Measurements from ENCODE around the gene C13orf46. TPM values are rescaled to one million over a fixed set of nuclear protein-coding genes. Genes with fewer than 3 reads are reported as not detected.

C13orf46 gene
- total RNA-seq, 2 donors from 2014 or later: 28.8 to 38.6 TPM

GRCh38 chr13:114001331-114002008 lies 27.6 kb upstream of the C13orf46 start:
- ATAC-seq: no peak
- no peak overlapping the region for H3K4me3 ChIP-seq
- H3K9me3 ChIP-seq: no peaks in the 10 kb centered on the region
- 86 to 95% methylated on average over 21 to 44 of the region's 46 CpGs for WGBS, 2 donors
- no peak for TF ChIP-seq CTCF (IDR thresholded peaks at IDR 0.05)
- TF ChIP-seq POLR2A (IDR thresholded peaks at IDR 0.05): no peak
- no peaks in the 10 kb centered on the region for H3K36me3 ChIP-seq (replicated peaks in 1 of 2; ENCODE audit: insufficient read depth in 1 of 2, low read depth in 2 of 2)
- no peak overlapping the region for H3K27ac ChIP-seq
- H3K4me1 ChIP-seq: no peaks in the 10 kb centered on the region
- no peaks in the 10 kb centered on the region for H3K27me3 ChIP-seq
- intact Hi-C loops (cut with DNase I): no loop called here
- DNase-seq: peak in 1 of 4 donors; percentile 7

GRCh38 chr13:114000151-114001040 lies 26.5 kb upstream of the C13orf46 start:
- DNase-seq (no peak), ATAC-seq (no peak)
- TF ChIP-seq POLR2A (IDR thresholded peaks at IDR 0.05) (no peak), CTCF (IDR thresholded peaks at IDR 0.05) (no peak)
- 93 to 98% methylated on average over 21 to 26 of the region's 26 CpGs for WGBS, 2 donors
- H3K4me3 ChIP-seq: no peak overlapping the region
- no peaks in the 10 kb centered on the region for H3K36me3 ChIP-seq (replicated peaks in 1 of 2; ENCODE audit: insufficient read depth in 1 of 2, low read depth in 2 of 2)
- no peaks in the 10 kb centered on the region for H3K4me1 ChIP-seq
- intact Hi-C loops (cut with DNase I): no loop called here
- no peaks in the 10 kb centered on the region for H3K27me3 ChIP-seq
- H3K27ac ChIP-seq: no peak overlapping the region
- H3K9me3 ChIP-seq: no peaks in the 10 kb centered on the region

- no peaks in the 10 kb centered on the region for H3K4me1 ChIP-seq
- H3K27me3 ChIP-seq: no peaks in the 10 kb centered on the region
- H3K4me3 ChIP-seq: no peak overlapping the region
- no peaks in the 10 kb centered on the region for H3K36me3 ChIP-seq (replicated peaks in 1 of 2; ENCODE audit: insufficient read depth in 1 of 2, low read depth in 2 of 2)
- WGBS, 2 donors: 64 to 90% methylated on average over 7 of the region's 10 CpGs
- TF ChIP-seq POLR2A (IDR thresholded peaks at IDR 0.05) (no peak), CTCF (IDR thresholded peaks at IDR 0.05) (no peak)
- DNase-seq: no peak
- H3K27ac ChIP-seq: no peak overlapping the region
- intact Hi-C loops (cut with DNase I): no loop called here
- no peak for ATAC-seq
- H3K9me3 ChIP-seq: no peaks in the 10 kb centered on the region
Observed at GRCh38 chr13:113999618-113999910, 25.7 kb upstream of the C13orf46 start.

GRCh38 chr13:113998781-113999617 lies 25.1 kb upstream of the C13orf46 start:
- H3K27me3 ChIP-seq: no peaks in the 10 kb centered on the region

More at GRCh38 chr13:113998781-113999617, 25.1 kb upstream of the C13orf46 start:
- DNase-seq (no peak), ATAC-seq (no peak)
- TF ChIP-seq POLR2A (IDR thresholded peaks at IDR 0.05) (no peak), CTCF (IDR thresholded peaks at IDR 0.05) (no peak)
- Histone ChIP-seq H3K9me3 (no peaks in the 10 kb centered on the region), H3K4me3 (no peak overlapping the region), H3K36me3 (replicated peaks in 1 of 2; ENCODE audit: insufficient read depth in 1 of 2, low read depth in 2 of 2) (no peaks in the 10 kb centered on the region), H3K4me1 (no peaks in the 10 kb centered on the region), H3K27ac (no peak overlapping the region)
- WGBS, 2 donors: 82 to 84% methylated on average over 38 to 42 of the region's 42 CpGs
- intact Hi-C loops (cut with DNase I): no loop called here

All from body of pancreas (tissue), 4 donors.